Stimulated activated CD4-positive, alpha-beta T cell treated with anti-CD3 and anti-CD28 coated beads, TNF-alpha, amount 100 ng/mL, for 4 hours (primary cell): ENCODE results near the gene RAPGEF3.

Source experiments
- DNase-seq, 3 experiments: peaks; one replicate each; pipeline ENCODE4 v3.0.0-alpha.2; 2020; ENCODE audit warnings: low read depth in 3 of 3

The RAPGEF3 gene

GRCh38 chr12:47758834-47759690 lies at the start of gene RAPGEF3:
TSS of gene RAPGEF3 (minus strand) at chr12:47758880. CDS start at chr12:47758556, 324 bp downstream.
- DNase-seq, result peak; percentile 45 to 52 (median 46)

DNA sequence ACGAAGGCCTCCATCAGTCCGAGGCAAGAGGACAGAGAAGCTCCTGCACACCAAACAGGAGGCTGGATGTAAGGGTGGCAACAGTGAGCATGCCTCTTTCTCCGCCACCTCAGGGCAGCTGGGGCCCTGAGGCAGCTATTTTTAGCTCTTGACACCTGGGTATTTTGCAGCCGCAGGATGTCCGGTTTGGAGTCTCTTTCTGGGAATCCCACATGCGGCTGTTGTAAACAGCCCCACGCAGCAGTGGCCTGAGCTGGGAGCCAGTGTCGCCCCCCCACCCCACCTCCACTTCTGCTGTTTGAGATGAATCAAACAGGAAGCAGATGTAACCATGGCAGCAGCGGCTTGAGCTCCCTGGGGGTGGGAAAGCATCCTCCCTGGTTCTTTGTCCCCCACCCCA lies 49.4 kb upstream of the RAPGEF3 start:
- peak in 2 of 3 experiments; percentile 51 to 70 for DNase-seq

DNA sequence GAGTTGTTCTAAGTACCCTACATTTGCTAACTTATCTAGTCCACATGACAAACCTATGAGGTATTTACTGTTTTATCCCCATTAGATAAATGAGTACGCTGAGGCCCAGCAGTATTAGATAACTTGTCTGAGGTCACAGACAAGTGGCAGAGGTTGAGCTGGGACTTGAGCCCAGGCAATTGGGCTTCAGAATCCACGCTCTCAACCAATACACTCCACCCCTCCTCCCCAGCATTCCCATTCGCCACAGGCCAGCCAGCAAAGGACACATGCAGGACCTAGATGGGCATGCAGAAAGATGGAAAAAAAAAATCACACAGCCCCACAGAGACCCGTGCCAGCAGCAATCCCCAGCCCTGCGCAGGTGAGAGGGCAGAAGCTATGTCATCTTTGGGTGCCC lies 48.7 kb upstream of the RAPGEF3 start:
- DNase-seq, result no peak

- DNase-seq, result no peak
Observed at GRCh38 chr12:47805417-47805816, 46.7 kb upstream of the RAPGEF3 start.

- DNase-seq, result no peak
Observed at GRCh38 chr12:47804171-47804570, 45.5 kb upstream of the RAPGEF3 start.

DNA sequence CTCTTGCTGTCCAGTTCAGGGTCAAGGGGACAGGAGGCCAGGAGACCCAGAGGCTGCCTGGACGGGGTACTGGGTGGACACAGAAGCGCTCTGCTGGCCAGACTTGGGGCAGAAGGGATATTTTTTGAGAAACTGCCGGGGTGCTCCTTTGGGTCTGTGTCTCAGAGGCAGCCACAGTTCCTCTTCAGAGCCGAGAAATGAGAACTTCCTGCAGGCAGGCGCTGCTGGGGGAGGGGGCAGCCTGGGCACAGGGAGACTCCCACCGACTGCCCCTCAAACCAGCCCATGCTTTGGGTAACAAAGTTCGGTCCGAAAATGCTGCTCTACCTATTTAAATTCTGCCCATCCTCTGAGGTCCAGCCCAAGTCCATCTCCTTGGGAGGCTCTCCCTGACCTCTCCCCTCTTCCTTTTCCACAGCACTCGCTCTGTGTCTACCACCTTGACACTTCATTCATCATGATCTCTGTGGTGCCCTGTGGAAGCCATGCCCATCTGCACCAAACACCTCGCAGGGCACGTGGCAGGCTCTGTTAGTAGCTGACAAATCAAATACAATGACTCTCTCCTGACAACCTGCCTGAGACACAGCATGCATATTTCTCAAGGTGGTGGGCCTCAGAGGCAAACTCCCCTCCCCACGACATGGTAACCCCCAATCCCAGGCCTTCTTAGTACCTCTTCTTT lies 44.7 kb upstream of the RAPGEF3 start:
- DNase-seq, result no peak

- DNase-seq, result no peak
Observed at GRCh38 chr12:47802312-47802711, 43.6 kb upstream of the RAPGEF3 start.

- DNase-seq, result no peak
Observed at GRCh38 chr12:47801904-47802246, 43.2 kb upstream of the RAPGEF3 start.

DNA sequence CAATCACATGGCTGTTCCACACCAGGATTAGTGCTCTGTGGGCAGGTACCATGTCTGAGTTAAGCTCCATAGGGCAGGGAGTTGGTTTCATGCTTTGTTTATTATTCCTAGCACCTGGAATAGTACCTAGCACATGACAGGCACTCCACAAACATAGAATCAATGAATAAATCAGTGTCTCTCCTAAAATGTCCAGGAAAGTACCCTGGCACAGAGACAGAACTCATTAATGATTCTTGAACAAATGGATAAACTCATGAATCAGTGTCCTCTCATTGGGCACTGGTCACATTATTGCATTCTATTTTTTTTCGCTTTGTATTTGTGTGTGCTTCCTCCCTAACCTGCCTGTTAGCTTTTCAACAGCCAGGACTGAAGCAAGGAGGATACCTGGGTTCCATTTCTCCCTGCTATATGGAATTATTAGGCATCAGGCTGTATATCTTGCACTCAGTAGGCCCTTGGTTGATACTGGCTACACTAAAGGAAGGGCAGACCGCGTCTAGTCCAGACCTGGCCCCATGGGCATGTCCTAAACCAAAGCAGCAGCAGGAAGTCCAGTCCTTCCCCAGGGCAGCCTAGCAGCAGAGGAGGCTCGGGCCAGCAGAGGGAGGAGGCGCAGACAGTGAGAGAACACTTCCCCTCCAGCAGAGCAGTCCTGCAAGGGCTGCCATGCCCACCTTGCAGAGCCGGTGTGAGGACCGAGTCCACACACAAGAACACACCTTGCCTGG lies 42.7 kb upstream of the RAPGEF3 start:
- DNase-seq, result no peak

GRCh38 chr12:47800582-47800981 lies 41.9 kb upstream of the RAPGEF3 start:
- DNase-seq, result no peak

- no peak for DNase-seq
Observed at GRCh38 chr12:47799357-47799955, 40.8 kb upstream of the RAPGEF3 start.

- DNase-seq, result no peak
Observed at GRCh38 chr12:47798382-47798948, 39.8 kb upstream of the RAPGEF3 start.

GRCh38 chr12:47797441-47797840 lies 38.8 kb upstream of the RAPGEF3 start:
- DNase-seq, result no peak

DNA sequence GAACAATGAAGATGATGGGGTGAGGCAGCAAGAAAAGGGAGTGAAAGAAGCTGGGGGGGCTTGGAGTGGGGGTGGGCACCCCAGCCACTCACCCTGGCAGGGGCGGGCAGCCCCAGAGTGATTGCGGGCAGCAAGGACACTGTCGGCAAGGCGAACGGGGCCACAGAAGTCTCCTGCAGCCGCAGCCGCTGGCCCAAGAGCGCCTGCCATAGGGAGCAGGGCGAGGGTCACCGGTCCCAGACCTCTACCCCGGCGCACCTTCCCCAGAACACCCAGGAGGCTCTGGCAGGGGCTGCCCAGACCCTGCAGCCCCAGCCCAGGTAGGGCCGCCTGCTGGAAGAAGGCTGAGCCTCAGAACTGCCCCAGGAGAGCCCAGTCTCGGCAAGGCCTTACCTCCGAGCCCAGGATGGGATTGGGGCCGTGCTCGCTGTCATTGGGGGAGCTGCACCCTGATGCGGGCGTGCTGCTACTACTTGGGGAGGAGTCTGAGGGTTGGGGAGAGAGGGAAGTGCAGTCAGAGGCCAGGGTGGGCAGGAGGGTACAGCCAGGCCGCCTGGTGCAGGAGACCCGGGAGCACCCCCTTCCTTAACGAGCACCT lies 37.2 kb upstream of the RAPGEF3 start:
- DNase-seq, result no peak

- no peak for DNase-seq
Observed at GRCh38 chr12:47795121-47795813, 36.6 kb upstream of the RAPGEF3 start.

DNA sequence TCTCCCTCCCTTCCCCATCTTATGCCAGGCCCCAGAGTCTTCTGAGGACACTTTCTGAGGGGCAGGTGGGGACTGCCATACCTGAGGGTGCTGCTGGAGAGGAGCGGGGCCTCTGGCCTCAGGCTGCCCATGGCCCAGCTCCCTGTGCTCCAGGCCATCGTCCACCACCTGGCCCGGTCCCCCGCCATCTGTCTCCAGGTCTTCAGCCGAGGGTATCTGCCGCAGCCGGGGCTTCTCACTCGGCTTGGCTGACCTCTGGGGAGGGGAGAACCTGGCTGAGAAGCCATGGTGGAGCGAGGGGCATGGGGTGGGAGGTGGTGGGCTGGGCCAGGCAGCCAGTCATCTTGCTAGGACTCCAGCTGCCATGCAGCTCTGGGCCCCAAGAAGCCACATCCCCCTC lies 36.0 kb upstream of the RAPGEF3 start:
- DNase-seq, result no peak

DNA sequence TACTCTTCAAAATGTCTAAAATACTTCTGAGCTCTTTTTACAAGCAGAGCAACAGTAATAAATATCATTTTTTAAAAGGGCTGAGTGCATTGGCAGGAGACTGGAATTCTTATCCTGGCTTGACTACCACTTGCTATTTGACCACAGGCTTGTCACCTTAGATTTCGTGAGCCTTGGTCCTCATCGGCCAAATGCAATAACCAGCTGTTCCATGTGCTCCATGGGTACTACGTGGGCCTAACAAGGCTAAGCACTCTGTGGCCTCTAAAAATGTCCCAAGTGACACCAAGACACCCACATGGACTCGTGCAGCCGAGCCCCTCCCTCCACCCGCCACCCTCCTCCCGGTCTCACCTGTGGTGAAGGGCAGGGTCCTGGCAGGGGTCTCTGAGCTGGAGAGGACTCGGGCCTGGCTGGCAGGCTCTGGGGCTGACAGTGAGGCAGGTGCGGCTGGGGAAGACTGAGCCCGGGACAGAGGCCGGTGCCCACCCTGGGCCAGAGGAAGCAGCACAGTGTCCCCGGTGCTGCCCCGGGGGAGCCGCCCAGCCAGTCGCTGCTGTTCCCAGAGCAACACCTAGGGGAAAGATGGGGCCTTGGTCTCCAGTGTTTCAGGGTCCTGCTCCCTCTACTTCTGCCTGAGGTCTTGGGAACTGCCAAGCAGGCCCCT lies 34.5 kb upstream of the RAPGEF3 start:
- DNase-seq, result no peak

- no peak for DNase-seq
Observed at GRCh38 chr12:47791874-47792273, 33.2 kb upstream of the RAPGEF3 start.

GRCh38 chr12:47791351-47791746 lies 32.7 kb upstream of the RAPGEF3 start:
- DNase-seq, result no peak

GRCh38 chr12:47790676-47791350 lies 32.1 kb upstream of the RAPGEF3 start:
- no peak for DNase-seq
